Liver (tissue), 3 donors: ENCODE measurements around the gene DUSP8.

ENCODE experiments used
- EGR1 ChIP-seq, 2 donors: IDR thresholded peaks; 2 replicates each; pipeline ENCODE4 v1.6.1; 2016 to 2018; ENCODE audit warnings: antibody characterized with exemption in 2 of 2, low read depth in 2 of 2
- JUND ChIP-seq, 2 donors: IDR thresholded peaks; 2 replicates each; pipeline ENCODE4 v1.6.1; 2016; ENCODE audit warnings: antibody characterized with exemption in 2 of 2
- RAD21 ChIP-seq, 2 donors: IDR thresholded peaks; 2 replicates each; pipeline ENCODE4 v1.6.1; 2016; ENCODE audit warnings: antibody characterized with exemption in 2 of 2, mild to moderate bottlenecking in 2 of 2
- TAF1 ChIP-seq: conservative IDR thresholded peaks from 2 replicates; pipeline ENCODE4 v1.6.1; 2016; ENCODE audit warnings: antibody characterized with exemption, mild to moderate bottlenecking
- YY1 ChIP-seq: IDR thresholded peaks from 2 replicates; pipeline ENCODE4 v1.6.1; 2016; ENCODE audit warnings: antibody characterized with exemption, mild to moderate bottlenecking
- TF ChIP-seq, protein P1 (sequence below): fragments of 150-350 bp; IDR thresholded peaks from 2 replicates; pipeline ENCODE4 v1.5.1; 2017; ENCODE audit warnings: improper control_type of control experiment, low read depth, low read length; ENCODE audit not compliant: missing input control
- TF ChIP-seq, protein P2 (sequence below): IDR thresholded peaks from 2 replicates; pipeline ENCODE4 v1.6.1; 2016; ENCODE audit warnings: antibody characterized with exemption
- TF ChIP-seq, protein P3 (sequence below): IDR thresholded peaks from 2 replicates; pipeline ENCODE4 v1.6.1; 2016; ENCODE audit warnings: antibody characterized with exemption, mild to moderate bottlenecking
- TF ChIP-seq, protein P4 (sequence below): IDR thresholded peaks from 2 replicates; pipeline ENCODE4 v1.6.1; 2016; ENCODE audit warnings: antibody characterized with exemption
- donor health status: healthy.
- donor health status: healthy.

GRCh38 chr11:1504581-1505290 is 67.3 kb downstream of the DUSP8 start:
- TF ChIP-seq YY1 (no peak), TAF1 (no peak), JUND (IDR thresholded peaks at IDR 0.05) (no peak), RAD21 (IDR thresholded peaks at IDR 0.05) (no peak), EGR1 (IDR thresholded peaks at IDR 0.05; ENCODE audit: low read depth in 2 of 2) (no peak)
- TF ChIP-seq, protein P1, sequence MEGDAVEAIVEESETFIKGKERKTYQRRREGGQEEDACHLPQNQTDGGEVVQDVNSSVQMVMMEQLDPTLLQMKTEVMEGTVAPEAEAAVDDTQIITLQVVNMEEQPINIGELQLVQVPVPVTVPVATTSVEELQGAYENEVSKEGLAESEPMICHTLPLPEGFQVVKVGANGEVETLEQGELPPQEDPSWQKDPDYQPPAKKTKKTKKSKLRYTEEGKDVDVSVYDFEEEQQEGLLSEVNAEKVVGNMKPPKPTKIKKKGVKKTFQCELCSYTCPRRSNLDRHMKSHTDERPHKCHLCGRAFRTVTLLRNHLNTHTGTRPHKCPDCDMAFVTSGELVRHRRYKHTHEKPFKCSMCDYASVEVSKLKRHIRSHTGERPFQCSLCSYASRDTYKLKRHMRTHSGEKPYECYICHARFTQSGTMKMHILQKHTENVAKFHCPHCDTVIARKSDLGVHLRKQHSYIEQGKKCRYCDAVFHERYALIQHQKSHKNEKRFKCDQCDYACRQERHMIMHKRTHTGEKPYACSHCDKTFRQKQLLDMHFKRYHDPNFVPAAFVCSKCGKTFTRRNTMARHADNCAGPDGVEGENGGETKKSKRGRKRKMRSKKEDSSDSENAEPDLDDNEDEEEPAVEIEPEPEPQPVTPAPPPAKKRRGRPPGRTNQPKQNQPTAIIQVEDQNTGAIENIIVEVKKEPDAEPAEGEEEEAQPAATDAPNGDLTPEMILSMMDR, result no peak
- TF ChIP-seq, protein P2, sequence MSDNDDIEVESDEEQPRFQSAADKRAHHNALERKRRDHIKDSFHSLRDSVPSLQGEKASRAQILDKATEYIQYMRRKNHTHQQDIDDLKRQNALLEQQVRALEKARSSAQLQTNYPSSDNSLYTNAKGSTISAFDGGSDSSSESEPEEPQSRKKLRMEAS, result no peak
- TF ChIP-seq, protein P3, sequence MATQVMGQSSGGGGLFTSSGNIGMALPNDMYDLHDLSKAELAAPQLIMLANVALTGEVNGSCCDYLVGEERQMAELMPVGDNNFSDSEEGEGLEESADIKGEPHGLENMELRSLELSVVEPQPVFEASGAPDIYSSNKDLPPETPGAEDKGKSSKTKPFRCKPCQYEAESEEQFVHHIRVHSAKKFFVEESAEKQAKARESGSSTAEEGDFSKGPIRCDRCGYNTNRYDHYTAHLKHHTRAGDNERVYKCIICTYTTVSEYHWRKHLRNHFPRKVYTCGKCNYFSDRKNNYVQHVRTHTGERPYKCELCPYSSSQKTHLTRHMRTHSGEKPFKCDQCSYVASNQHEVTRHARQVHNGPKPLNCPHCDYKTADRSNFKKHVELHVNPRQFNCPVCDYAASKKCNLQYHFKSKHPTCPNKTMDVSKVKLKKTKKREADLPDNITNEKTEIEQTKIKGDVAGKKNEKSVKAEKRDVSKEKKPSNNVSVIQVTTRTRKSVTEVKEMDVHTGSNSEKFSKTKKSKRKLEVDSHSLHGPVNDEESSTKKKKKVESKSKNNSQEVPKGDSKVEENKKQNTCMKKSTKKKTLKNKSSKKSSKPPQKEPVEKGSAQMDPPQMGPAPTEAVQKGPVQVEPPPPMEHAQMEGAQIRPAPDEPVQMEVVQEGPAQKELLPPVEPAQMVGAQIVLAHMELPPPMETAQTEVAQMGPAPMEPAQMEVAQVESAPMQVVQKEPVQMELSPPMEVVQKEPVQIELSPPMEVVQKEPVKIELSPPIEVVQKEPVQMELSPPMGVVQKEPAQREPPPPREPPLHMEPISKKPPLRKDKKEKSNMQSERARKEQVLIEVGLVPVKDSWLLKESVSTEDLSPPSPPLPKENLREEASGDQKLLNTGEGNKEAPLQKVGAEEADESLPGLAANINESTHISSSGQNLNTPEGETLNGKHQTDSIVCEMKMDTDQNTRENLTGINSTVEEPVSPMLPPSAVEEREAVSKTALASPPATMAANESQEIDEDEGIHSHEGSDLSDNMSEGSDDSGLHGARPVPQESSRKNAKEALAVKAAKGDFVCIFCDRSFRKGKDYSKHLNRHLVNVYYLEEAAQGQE, result no peak
- TF ChIP-seq, protein P4, sequence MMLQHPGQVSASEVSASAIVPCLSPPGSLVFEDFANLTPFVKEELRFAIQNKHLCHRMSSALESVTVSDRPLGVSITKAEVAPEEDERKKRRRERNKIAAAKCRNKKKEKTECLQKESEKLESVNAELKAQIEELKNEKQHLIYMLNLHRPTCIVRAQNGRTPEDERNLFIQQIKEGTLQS, result no peak
